ENCODE measurements around the gene PHACTR1.

GRCh38 chr6:13101409-13101808 is 384.8 kb downstream of the PHACTR1 start:
- TF ChIP-seq CTCF (IDR thresholded peaks at IDR 0.05) (no peak), POLR2A (IDR thresholded peaks at IDR 0.05) (no peak)
